Measurements from ENCODE around the gene EEPD1. TPM values are rescaled to one million over a fixed set of nuclear protein-coding genes. Genes with fewer than 3 reads are reported as not detected.
A peak's percentile ranks its signal among the peaks of the same experiment; 100 is the strongest.

The EEPD1 gene
- total RNA-seq, 4 donors from 2014 or later: 19.8 to 46.3 (median 29.3) TPM

DNA sequence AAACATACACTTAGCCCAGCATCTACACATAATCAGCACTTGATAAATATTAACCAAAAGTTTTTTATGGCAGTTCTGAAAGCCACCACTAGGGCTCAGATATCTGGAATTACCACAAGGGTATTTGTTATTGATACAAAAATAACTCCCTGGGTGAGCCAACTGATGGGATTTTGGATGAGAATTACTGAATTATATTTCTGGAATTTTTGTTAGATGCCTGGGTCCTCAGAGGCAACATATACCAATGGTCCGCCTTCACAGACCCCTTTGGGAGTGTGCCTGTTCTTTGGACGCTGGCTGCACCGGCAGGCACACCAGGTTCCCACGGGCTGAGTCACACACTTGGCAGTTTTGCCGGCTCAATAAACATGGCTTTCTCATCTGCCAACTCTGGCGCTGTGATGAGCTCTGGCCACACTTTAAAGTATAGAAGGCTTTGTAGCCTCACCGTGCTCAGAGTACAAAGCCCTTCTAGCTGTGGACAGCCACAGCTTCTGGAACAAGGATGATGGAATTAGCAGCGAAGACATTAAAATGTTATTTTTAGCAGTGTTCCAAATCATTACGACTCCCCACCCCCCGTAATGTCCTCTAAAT, 24.5 kb upstream of the EEPD1 start:
- H3K36me3 ChIP-seq: no peaks in the 10 kb centered on the region
- H3K27ac ChIP-seq: peak overlapping the region in 3 of 4 donors; percentile 13 to 88 (median 78)

GRCh38 chr7:36129048-36129534, 24.0 kb upstream of the EEPD1 start:
- Histone ChIP-seq H3K4me3 (peak overlapping the region in 1 of 4 donors; percentile 37), H3K9me3 (no peaks in the 10 kb centered on the region), H3K36me3 (no peaks in the 10 kb centered on the region), H3K4me1 (peaks cover 0 to 13% (median 0%) of the 10 kb centered on the region in 4 donors), H3K27me3 (no peaks in the 10 kb centered on the region), H3K27ac (peak overlapping the region in 3 of 4 donors; percentile 13 to 88 (median 78))
- DNase-seq: peak in 2 of 3 donors; percentile 63 to 75
- TF ChIP-seq POLR2A (IDR thresholded peaks at IDR 0.05): no peak
- no peak for TF ChIP-seq CTCF (IDR thresholded peaks at IDR 0.05)

More for the DNA sequence above, 24.5 kb upstream of the EEPD1 start:
- Histone ChIP-seq H3K4me1 (peaks cover 0 to 13% (median 0%) of the 10 kb centered on the region in 4 donors), H3K4me3 (peak overlapping the region in 2 of 4 donors; percentile 3 to 37), H3K9me3 (no peaks in the 10 kb centered on the region), H3K27me3 (no peaks in the 10 kb centered on the region)
- peak; percentile 28 to 90 (median 89) for DNase-seq
- TF ChIP-seq CTCF (IDR thresholded peaks at IDR 0.05): peak; percentile 55 to 96 (median 80)
- no peak for TF ChIP-seq POLR2A (IDR thresholded peaks at IDR 0.05)

- H3K36me3 ChIP-seq: no peaks in the 10 kb centered on the region
- no peak overlapping the region for H3K4me3 ChIP-seq
- DNase-seq: no peak
- H3K27ac ChIP-seq: no peak overlapping the region
- H3K27me3 ChIP-seq: no peaks in the 10 kb centered on the region
- peaks cover 0 to 13% (median 0%) of the 10 kb centered on the region in 4 donors for H3K4me1 ChIP-seq
- H3K9me3 ChIP-seq: no peaks in the 10 kb centered on the region
- TF ChIP-seq CTCF (IDR thresholded peaks at IDR 0.05): no peak
Measured at GRCh38 chr7:36130236-36130945, 22.7 kb upstream of the EEPD1 start.

GRCh38 chr7:36131026-36131425, 22.0 kb upstream of the EEPD1 start:
- no peak for TF ChIP-seq POLR2A (IDR thresholded peaks at IDR 0.05)
- no peak for TF ChIP-seq CTCF (IDR thresholded peaks at IDR 0.05)
- no peak overlapping the region for H3K27ac ChIP-seq
- H3K27me3 ChIP-seq: no peaks in the 10 kb centered on the region
- DNase-seq: no peak
- no peak overlapping the region for H3K4me3 ChIP-seq
- no peaks in the 10 kb centered on the region for H3K36me3 ChIP-seq
- no peaks in the 10 kb centered on the region for H3K9me3 ChIP-seq
- H3K4me1 ChIP-seq: peaks cover 0 to 13% (median 0%) of the 10 kb centered on the region in 4 donors

DNA sequence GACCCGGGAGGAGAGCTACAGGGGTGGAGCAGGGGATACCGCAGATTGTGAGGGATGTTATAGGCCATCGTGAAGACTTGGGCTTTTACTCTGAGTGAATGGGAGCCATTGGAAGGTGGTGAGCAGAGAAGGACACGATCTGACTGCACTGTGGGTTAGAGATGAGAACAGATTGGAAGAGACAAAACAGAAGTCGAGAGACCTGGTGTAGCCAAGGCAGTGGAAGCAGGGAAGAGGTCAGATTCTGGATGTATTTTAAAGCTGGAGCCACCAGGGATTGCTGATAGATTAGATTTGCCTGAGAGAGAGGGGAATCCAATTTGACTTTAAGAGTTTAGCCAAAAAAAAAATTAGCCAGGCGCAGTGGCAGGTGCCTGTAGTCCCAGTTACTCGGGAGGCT, 21.6 kb upstream of the EEPD1 start:
- no peak for DNase-seq
- no peaks in the 10 kb centered on the region for H3K9me3 ChIP-seq
- H3K4me1 ChIP-seq: peaks cover 0 to 13% (median 0%) of the 10 kb centered on the region in 4 donors
- H3K4me3 ChIP-seq: no peak overlapping the region
- no peaks in the 10 kb centered on the region for H3K36me3 ChIP-seq
- H3K27ac ChIP-seq: no peak overlapping the region
- TF ChIP-seq POLR2A (IDR thresholded peaks at IDR 0.05) (no peak), CTCF (IDR thresholded peaks at IDR 0.05) (no peak)
- no peaks in the 10 kb centered on the region for H3K27me3 ChIP-seq

Data from Peyer's patch (tissue), 4 donors.